Esophagus muscularis mucosa (tissue), 3 donors: Measurements from ENCODE around the gene CNTRL.

Source experiments
- CTCF ChIP-seq, 3 experiments: fragments of 200-600 bp in 2 of 3; fragments of 450-650 bp in 1 of 3; sonication (generic) in 2 of 3; IDR thresholded peaks; one replicate each; pipeline ENCODE4 v1.5.1; 2017 to 2019; ENCODE audit warnings: antibody characterized with exemption in 3 of 3, mild to moderate bottlenecking in 2 of 3, moderate library complexity in 1 of 3
- POLR2A ChIP-seq: fragments of 450-650 bp; IDR thresholded peaks from one replicate; pipeline ENCODE4 v1.6.1; 2017; ENCODE audit warnings: antibody characterized with exemption, moderate library complexity, mild to moderate bottlenecking, low read depth
- POLR2AphosphoS5 ChIP-seq, 2 donors: sonication (generic); formaldehyde crosslinking; IDR thresholded peaks; one replicate each; pipeline ENCODE4 v1.6.1; 2017; ENCODE audit warnings: antibody characterized with exemption in 2 of 2

GRCh38 chr9:121160025-121160424 lies 85.3 kb downstream of the CNTRL start:
- TF ChIP-seq CTCF (IDR thresholded peaks at IDR 0.05), result no peak
- TF ChIP-seq POLR2A, result no peak
- no peak for TF ChIP-seq POLR2AphosphoS5 (IDR thresholded peaks at IDR 0.05)
